CD4-positive, alpha-beta memory T cell (primary cell): ENCODE results near the gene KLHL17. TPM values are rescaled to one million over a fixed set of nuclear protein-coding genes. Genes with fewer than 3 reads are reported as not detected.

Experiments used
- CTCF ChIA-PET: fragments of 350-600 bp; sonication (Branson Sonifier 250); formaldehyde crosslinking; loops from one replicate; lab custom pipeline; 2021; ENCODE audit warnings: inconsistent platforms; ENCODE audit not compliant: partially characterized antibody; lab: Charles Lee
- POLR2A ChIA-PET: fragments of 350-600 bp; sonication (Branson Sonifier 250); formaldehyde crosslinking; loops from one replicate; lab custom pipeline; 2021; ENCODE audit not compliant: partially characterized antibody; lab: Charles Lee
- DNase-seq, 5 donors: peaks; one replicate each; pipeline versions ENCODE4 v3.0.0 to v3.0.0-alpha.2; 2020 to 2022; ENCODE audit warnings: mixed read lengths in 1 of 5
- H3K27ac ChIP-seq: one replicate; pipeline ENCODE4 v1.7.0; 2013; ENCODE audit warnings: low read depth, low read length
- H3K27me3 ChIP-seq: 2 replicates; pipeline ENCODE4 v1.7.0; 2013; ENCODE audit warnings: mild to moderate bottlenecking, low read length, moderate library complexity; ENCODE audit not compliant: insufficient read depth
- H3K36me3 ChIP-seq: 2 replicates; pipeline ENCODE4 v1.7.0; 2013; ENCODE audit warnings: mild to moderate bottlenecking, low read length, moderate library complexity; ENCODE audit not compliant: insufficient read depth
- H3K4me1 ChIP-seq: 2 replicates; pipeline ENCODE4 v1.7.0; 2013; ENCODE audit warnings: mild to moderate bottlenecking, low read length, moderate library complexity; ENCODE audit not compliant: insufficient read depth
- H3K4me3 ChIP-seq, 2 donors: one replicate each; pipeline ENCODE4 v1.7.0; 2013; ENCODE audit warnings: low read length in 2 of 2, mild to moderate bottlenecking in 1 of 2
- H3K9me3 ChIP-seq, 2 donors: one replicate each; pipeline ENCODE4 v1.7.0; 2013; ENCODE audit warnings: low read length in 2 of 2, control low read depth in 1 of 2; ENCODE audit not compliant: control insufficient read depth in 1 of 2
- H3K27ac Mint-ChIP-seq, 7 donors: one replicate each; pipeline ENCODE4 v1.8.0; 2020 to 2021; ENCODE audit warnings: mixed read lengths in 7 of 7, mild to moderate bottlenecking in 6 of 7, inconsistent platforms in 3 of 7, moderate library complexity in 3 of 7
- H3K27me3 Mint-ChIP-seq, 2 donors: one replicate each; pipeline ENCODE4 v1.8.0; 2020 to 2021; ENCODE audit warnings: mixed read lengths in 2 of 2
- H3K36me3 Mint-ChIP-seq, 2 donors: one replicate each; pipeline ENCODE4 v1.8.0; 2020 to 2021; ENCODE audit warnings: mixed read lengths in 2 of 2, inconsistent platforms in 1 of 2, mild to moderate bottlenecking in 1 of 2
- H3K4me1 Mint-ChIP-seq, 4 donors: one replicate each; pipeline ENCODE4 v1.8.0; 2020 to 2021; ENCODE audit warnings: mixed read lengths in 4 of 4, mild to moderate bottlenecking in 1 of 4
- H3K4me3 Mint-ChIP-seq, 8 donors: one replicate each; pipeline ENCODE4 v1.8.0; 2020 to 2021; ENCODE audit warnings: mixed read lengths in 8 of 8, mild to moderate bottlenecking in 7 of 8, moderate library complexity in 6 of 8, inconsistent platforms in 3 of 8
- H3K9me3 Mint-ChIP-seq, 8 donors: one replicate each; pipeline ENCODE4 v1.8.0; 2020 to 2021; ENCODE audit warnings: mixed read lengths in 8 of 8, mild to moderate bottlenecking in 5 of 8, inconsistent platforms in 3 of 8, moderate library complexity in 1 of 8
- intact Hi-C: fragments of 100-400 bp; cut with micrococcal nuclease; formaldehyde crosslinking; loops from one replicate; pipeline ENCODE4 v1.15.1; 2023
- polyA plus RNA-seq, 2 donors: library from polyadenylated mRNA; unstranded; fragments of 300-500 nt; fragmentation: Illumina TruSeq; gene quantifications; one replicate each; pipeline ENCODE4 v1.2.3, GENCODE V29; 2021
- total RNA-seq, 2 experiments: library from RNA; stranded (reverse); gene quantifications; one replicate each; pipeline ENCODE4 v1.2.3, GENCODE V29; 2021

The KLHL17 gene
- total and polyA plus RNA-seq, 4 experiments from 2014 or later, result 0.89 to 46.5 (median 22.6) TPM

GRCh38 chr1:950881-951280 is 9.5 kb upstream of the KLHL17 start:
- Histone ChIP-seq H3K4me3 (no peak overlapping the region), H3K9me3 (no peaks in the 10 kb centered on the region), H3K36me3 (peaks cover 86% of the 10 kb centered on the region), H3K27ac (no peak overlapping the region), H3K27me3 (no peaks in the 10 kb centered on the region), H3K4me1 (no peaks in the 10 kb centered on the region)
- intact Hi-C loops, result no loop called here
- no peak for DNase-seq
- no peak overlapping the region for H3K4me3 Mint-ChIP-seq
- CTCF ChIA-PET, result no interaction called here
- POLR2A ChIA-PET, result no interaction called here
- no peak overlapping the region for H3K27ac Mint-ChIP-seq
- H3K36me3 Mint-ChIP-seq, result peaks cover 51 to 68% of the 10 kb centered on the region in 2 donors
- no peaks in the 10 kb centered on the region for H3K27me3 Mint-ChIP-seq
- H3K9me3 Mint-ChIP-seq, result peaks cover 0 to 2% (median 0%) of the 10 kb centered on the region in 8 donors
- H3K4me1 Mint-ChIP-seq, result peaks cover 0 to 14% (median 5%) of the 10 kb centered on the region in 4 donors

- Histone ChIP-seq H3K27ac (no peak overlapping the region), H3K9me3 (no peaks in the 10 kb centered on the region), H3K4me3 (no peak overlapping the region), H3K27me3 (no peaks in the 10 kb centered on the region), H3K4me1 (no peaks in the 10 kb centered on the region), H3K36me3 (peaks cover 90% of the 10 kb centered on the region)
- ChIA-PET CTCF (interaction anchor here (0.5 kb wide), 1 partner anchor 419 kb away, joined by 5 read pairs; no protein-coding TSS in a partner anchor), POLR2A (no interaction called here)
- H3K9me3 Mint-ChIP-seq, result peaks cover 0 to 2% (median 0%) of the 10 kb centered on the region in 8 donors
- no peak overlapping the region for H3K27ac Mint-ChIP-seq
- H3K4me3 Mint-ChIP-seq, result no peak overlapping the region
- no peak for DNase-seq
- H3K27me3 Mint-ChIP-seq, result no peaks in the 10 kb centered on the region
- intact Hi-C loops, result no loop called here
- H3K4me1 Mint-ChIP-seq, result peaks cover 0 to 14% (median 5%) of the 10 kb centered on the region in 4 donors
- peaks cover 49 to 65% of the 10 kb centered on the region in 2 donors for H3K36me3 Mint-ChIP-seq
These were observed 9.0 kb upstream of the KLHL17 start for GRCh38 chr1:951364-951763.

- intact Hi-C loops, result no loop called here
- H3K27ac Mint-ChIP-seq, result no peak overlapping the region
- H3K9me3 ChIP-seq, result no peaks in the 10 kb centered on the region
- H3K36me3 Mint-ChIP-seq, result peaks cover 46 to 63% of the 10 kb centered on the region in 2 donors
- CTCF ChIA-PET, result no interaction called here
- no peak overlapping the region for H3K27ac ChIP-seq
- H3K4me3 Mint-ChIP-seq, result no peak overlapping the region
- no peak overlapping the region for H3K4me3 ChIP-seq
- peaks cover 2 to 19% (median 5%) of the 10 kb centered on the region in 4 donors for H3K4me1 Mint-ChIP-seq
- POLR2A ChIA-PET, result no interaction called here
- peaks cover 88% of the 10 kb centered on the region for H3K36me3 ChIP-seq
- H3K9me3 Mint-ChIP-seq, result peaks cover 0 to 2% (median 0%) of the 10 kb centered on the region in 8 donors
- H3K4me1 ChIP-seq, result peaks cover under 1% of the 10 kb centered on the region
- DNase-seq, result no peak
- no peaks in the 10 kb centered on the region for H3K27me3 ChIP-seq
- H3K27me3 Mint-ChIP-seq, result no peaks in the 10 kb centered on the region
These were observed 8.2 kb upstream of the KLHL17 start for GRCh38 chr1:952201-952600.

- Mint-ChIP-seq H3K27me3 (no peaks in the 10 kb centered on the region), H3K27ac (no peak overlapping the region), H3K4me1 (peaks cover 4 to 23% (median 8%) of the 10 kb centered on the region in 4 donors), H3K4me3 (no peak overlapping the region), H3K36me3 (peaks cover 44 to 63% of the 10 kb centered on the region in 2 donors), H3K9me3 (peaks cover 0 to 2% (median 0%) of the 10 kb centered on the region in 8 donors)
- Histone ChIP-seq H3K36me3 (peaks cover 85% of the 10 kb centered on the region), H3K4me3 (no peak overlapping the region), H3K9me3 (no peaks in the 10 kb centered on the region), H3K4me1 (peaks cover 5% of the 10 kb centered on the region), H3K27me3 (no peaks in the 10 kb centered on the region), H3K27ac (no peak overlapping the region)
- no peak for DNase-seq
- ChIA-PET CTCF (no interaction called here), POLR2A (no interaction called here)
- intact Hi-C loops, result no loop called here
These were observed 7.8 kb upstream of the KLHL17 start for GRCh38 chr1:952603-953002.

GRCh38 chr1:953524-954320 is 6.7 kb upstream of the KLHL17 start:
- no peak overlapping the region for H3K27ac Mint-ChIP-seq
- Histone ChIP-seq H3K36me3 (peaks cover 76% of the 10 kb centered on the region), H3K27me3 (no peaks in the 10 kb centered on the region), H3K9me3 (no peaks in the 10 kb centered on the region), H3K4me3 (no peak overlapping the region), H3K27ac (no peak overlapping the region), H3K4me1 (peaks cover 16% of the 10 kb centered on the region)
- CTCF ChIA-PET, result no interaction called here
- peaks cover 42 to 68% of the 10 kb centered on the region in 2 donors for H3K36me3 Mint-ChIP-seq
- H3K4me1 Mint-ChIP-seq, result peaks cover 9 to 34% (median 16%) of the 10 kb centered on the region in 4 donors
- H3K27me3 Mint-ChIP-seq, result no peaks in the 10 kb centered on the region
- H3K4me3 Mint-ChIP-seq, result no peak overlapping the region
- DNase-seq, result no peak
- POLR2A ChIA-PET, result no interaction called here
- peaks cover 0 to 2% (median 0%) of the 10 kb centered on the region in 8 donors for H3K9me3 Mint-ChIP-seq
- intact Hi-C loops, result no loop called here

- peak overlapping the region in 1 of 7 donors; percentile 44 for H3K27ac Mint-ChIP-seq
- Histone ChIP-seq H3K9me3 (no peaks in the 10 kb centered on the region), H3K27ac (no peak overlapping the region), H3K36me3 (peaks cover 65% of the 10 kb centered on the region), H3K4me1 (peaks cover 16% of the 10 kb centered on the region), H3K4me3 (no peak overlapping the region), H3K27me3 (no peaks in the 10 kb centered on the region)
- intact Hi-C loops, result loop anchor here (5.0 kb wide), 1 partner anchor 33 kb away; the partner anchor contains the start of gene SAMD11
- H3K36me3 Mint-ChIP-seq, result peaks cover 32 to 57% of the 10 kb centered on the region in 2 donors
- POLR2A ChIA-PET, result no interaction called here
- H3K4me1 Mint-ChIP-seq, result peaks cover 9 to 33% (median 19%) of the 10 kb centered on the region in 4 donors
- no peak overlapping the region for H3K4me3 Mint-ChIP-seq
- no peak for DNase-seq
- CTCF ChIA-PET, result no interaction called here
- H3K9me3 Mint-ChIP-seq, result peaks cover 0 to 2% (median 0%) of the 10 kb centered on the region in 8 donors
- H3K27me3 Mint-ChIP-seq, result no peaks in the 10 kb centered on the region
These were observed 5.5 kb upstream of the KLHL17 start for GRCh38 chr1:954927-955326.

GRCh38 chr1:955474-955873 is 4.9 kb upstream of the KLHL17 start:
- intact Hi-C loops, result loop anchor here (5.0 kb wide), 1 partner anchor 33 kb away; the partner anchor contains the start of gene SAMD11
- peaks cover 16% of the 10 kb centered on the region for H3K4me1 ChIP-seq
- DNase-seq, result no peak
- ChIA-PET POLR2A (no interaction called here), CTCF (no interaction called here)
- H3K4me1 Mint-ChIP-seq, result peaks cover 8 to 29% (median 19%) of the 10 kb centered on the region in 4 donors
- no peaks in the 10 kb centered on the region for H3K27me3 Mint-ChIP-seq
- H3K36me3 Mint-ChIP-seq, result peaks cover 26 to 54% of the 10 kb centered on the region in 2 donors
- H3K4me3 ChIP-seq, result no peak overlapping the region
- H3K27me3 ChIP-seq, result no peaks in the 10 kb centered on the region
- peaks cover 59% of the 10 kb centered on the region for H3K36me3 ChIP-seq
- H3K9me3 Mint-ChIP-seq, result peaks cover 0 to 2% (median 0%) of the 10 kb centered on the region in 8 donors
- H3K4me3 Mint-ChIP-seq, result peak overlapping the region in 2 of 8 donors; percentile 43 to 55
- peak overlapping the region in 1 of 7 donors; percentile 44 for H3K27ac Mint-ChIP-seq
- H3K9me3 ChIP-seq, result no peaks in the 10 kb centered on the region
- no peak overlapping the region for H3K27ac ChIP-seq
